Measurements from ENCODE around the gene DPRX. TPM values are rescaled to one million over a fixed set of nuclear protein-coding genes. Genes with fewer than 3 reads are reported as not detected.

The DPRX gene
- total and polyA plus RNA-seq, 2 donors (not counting 3 experiments of a cell fraction or from before 2014, with no cell fraction given), result not detected

- TF ChIP-seq MAX (IDR thresholded peaks at IDR 0.05; ENCODE audit: insufficient read depth, insufficient read length) (no peak), FOS (IDR thresholded peaks at IDR 0.05; ENCODE audit: borderline replicate concordance, insufficient read depth, low read length) (no peak), CTCF (IDR thresholded peaks at IDR 0.05; ENCODE audit: extremely low read depth in 1 of 2, insufficient read depth in 1 of 2, low read depth in 1 of 2, low read length in 2 of 2) (no peak), POLR2AphosphoS5 (IDR thresholded peaks at IDR 0.05; ENCODE audit: insufficient read depth, low read depth, low read length) (no peak), JUN (IDR thresholded peaks at IDR 0.05; ENCODE audit: borderline replicate concordance, insufficient read depth, insufficient read length, low read depth) (no peak)
- Histone ChIP-seq H3K4me1 (ENCODE audit: control insufficient read depth, extremely low read depth, insufficient read depth, low read length) (no peaks in the 10 kb centered on the region), H3K9ac (replicated peaks; ENCODE audit: extremely low read depth, insufficient read depth, low read length) (no peak overlapping the region), H3K27ac (ENCODE audit: insufficient read depth, low read depth, low read length) (no peak overlapping the region), H3K27me3 (ENCODE audit: control insufficient read depth in 2 of 2, insufficient read depth in 2 of 2, low read length in 2 of 2) (no peaks in the 10 kb centered on the region), H3K4me2 (ENCODE audit: insufficient read depth, low read length) (no peak overlapping the region), H4K20me1 (replicated peaks; ENCODE audit: control insufficient read depth, extremely low read depth, insufficient read depth, low read length) (no peaks in the 10 kb centered on the region), H3K36me3 (ENCODE audit: control insufficient read depth in 2 of 2, extremely low read depth in 1 of 2, insufficient read depth in 2 of 2, low read length in 2 of 2) (no peaks in the 10 kb centered on the region), H3K79me2 (ENCODE audit: control insufficient read depth, insufficient read depth, low read length) (no peaks in the 10 kb centered on the region), H3K9me1 (replicated peaks; ENCODE audit: control insufficient read depth, extremely low read depth, insufficient read depth, low read length) (no peaks in the 10 kb centered on the region), H3K9me3 (replicated peaks; ENCODE audit: control insufficient read depth, insufficient read depth, low read length) (peaks cover 9% of the 10 kb centered on the region), H3K4me3 (replicated peaks in 1 of 3; ENCODE audit: insufficient read depth in 1 of 3, low read depth in 1 of 3, low read length in 3 of 3) (no peak overlapping the region), H2AFZ (ENCODE audit: low read depth, low read length) (no peak overlapping the region)
- FAIRE-seq (no peak), DNase-seq (ENCODE audit: low read depth, low spot score) (no peak)
- dilution Hi-C loops (cut with MboI; ENCODE audit: extremely low pct_ligation_motif_present, low sequenced_read_pairs) (no loop called here), intact Hi-C loops (cut with micrococcal nuclease) (no loop called here)
- ChIA-PET CTCF (interaction anchor here (1.2 kb wide), 1 partner anchor 14 kb away, joined by 3 read pairs; no protein-coding TSS in a partner anchor), POLR2A (no interaction called here)
- BruUV-seq (replicated peaks), result no TSS peak
Measured at GRCh38 chr19:53660584-53660983, 28.8 kb downstream of the DPRX start.

DNA sequence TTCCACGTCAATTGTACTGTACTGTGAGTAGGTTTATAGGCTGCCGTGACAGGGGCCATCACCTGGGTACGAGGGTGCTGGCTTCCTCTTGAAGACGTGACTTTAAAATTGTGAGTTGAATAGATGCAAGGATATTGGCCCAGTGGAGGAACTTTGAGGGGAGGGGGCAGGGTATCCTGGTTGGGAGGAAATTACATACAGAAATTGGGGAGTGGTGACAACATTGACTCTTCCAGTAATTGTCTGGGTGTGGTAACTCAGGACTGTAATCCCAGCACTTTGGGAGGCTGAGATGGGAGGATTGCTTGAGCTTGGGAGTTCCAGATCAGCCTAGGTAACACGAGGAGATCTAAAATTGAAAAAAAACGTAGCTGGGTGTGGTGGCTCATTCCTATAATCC is 30.4 kb downstream of the DPRX start:
- peaks cover 7% of the 10 kb centered on the region for H3K9me3 ChIP-seq (replicated peaks; ENCODE audit: control insufficient read depth, insufficient read depth, low read length)
- TF ChIP-seq JUN (IDR thresholded peaks at IDR 0.05; ENCODE audit: borderline replicate concordance, insufficient read depth, insufficient read length, low read depth) (no peak), MYC (IDR thresholded peaks at IDR 0.05; ENCODE audit: low read depth, low read length) (no peak), FOS (IDR thresholded peaks at IDR 0.05; ENCODE audit: borderline replicate concordance, insufficient read depth, low read length) (no peak), GATA2 (IDR thresholded peaks at IDR 0.05; ENCODE audit: insufficient read depth, insufficient read length, low read depth, low read length) (no peak), CTCF (IDR thresholded peaks at IDR 0.05; ENCODE audit: extremely low read depth in 1 of 2, insufficient read depth in 1 of 2, low read depth in 1 of 2, low read length in 2 of 2) (no peak), POLR2A (IDR thresholded peaks at IDR 0.05; ENCODE audit: low read depth, low read length) (no peak), EZH2 (IDR thresholded peaks at IDR 0.05; ENCODE audit: borderline replicate concordance, low read depth, low read length, severe bottlenecking) (no peak), POLR2AphosphoS5 (IDR thresholded peaks at IDR 0.05; ENCODE audit: insufficient read depth, low read depth, low read length) (no peak), MAX (IDR thresholded peaks at IDR 0.05; ENCODE audit: insufficient read depth, insufficient read length) (no peak)
- no peaks in the 10 kb centered on the region for H3K27me3 ChIP-seq (ENCODE audit: control insufficient read depth in 2 of 2, insufficient read depth in 2 of 2, low read length in 2 of 2)
- H3K79me2 ChIP-seq (ENCODE audit: control insufficient read depth, insufficient read depth, low read length), result no peaks in the 10 kb centered on the region
- no peaks in the 10 kb centered on the region for H3K36me3 ChIP-seq (ENCODE audit: control insufficient read depth in 2 of 2, extremely low read depth in 1 of 2, insufficient read depth in 2 of 2, low read length in 2 of 2)
- H3K4me3 ChIP-seq (replicated peaks in 1 of 3; ENCODE audit: insufficient read depth in 1 of 3, low read depth in 1 of 3, low read length in 3 of 3), result no peak overlapping the region
- DNase-seq (ENCODE audit: low read depth, low spot score) (no peak), FAIRE-seq (no peak)
- H3K4me1 ChIP-seq (ENCODE audit: control insufficient read depth, extremely low read depth, insufficient read depth, low read length), result no peaks in the 10 kb centered on the region
- no TSS peak for BruUV-seq (replicated peaks)
- H3K27ac ChIP-seq (ENCODE audit: insufficient read depth, low read depth, low read length), result no peak overlapping the region
- no peak overlapping the region for H3K9ac ChIP-seq (replicated peaks; ENCODE audit: extremely low read depth, insufficient read depth, low read length)
- no peaks in the 10 kb centered on the region for H4K20me1 ChIP-seq (replicated peaks; ENCODE audit: control insufficient read depth, extremely low read depth, insufficient read depth, low read length)
- no peak overlapping the region for H2AFZ ChIP-seq (ENCODE audit: low read depth, low read length)
- H3K4me2 ChIP-seq (ENCODE audit: insufficient read depth, low read length), result no peak overlapping the region
- dilution Hi-C loops (cut with MboI; ENCODE audit: extremely low pct_ligation_motif_present, low sequenced_read_pairs), result no loop called here
- intact Hi-C loops (cut with micrococcal nuclease), result no loop called here
- H3K9me1 ChIP-seq (replicated peaks; ENCODE audit: control insufficient read depth, extremely low read depth, insufficient read depth, low read length), result no peaks in the 10 kb centered on the region
- ChIA-PET POLR2A (no interaction called here), CTCF (no interaction called here)

Measured in endothelial cell of umbilical vein (primary cell).